ENCODE data around the gene RHPN2.
"Not testable (repeated sequence)": the region's sequence is repeated elsewhere in the genome, so short reads cannot be mapped to it uniquely, and the experiment has no call there.

Gene RHPN2

GRCh38 chr19:33066543-33066942 lies 1.9 kb upstream of the RHPN2 start:
- DNase-seq (ENCODE audit: low read depth, low spot score): no peak

- DNase-seq (ENCODE audit: low read depth, low spot score): no peak
These were observed 263 bp downstream of the RHPN2 start for GRCh38 chr19:33064458-33064791.

GRCh38 chr19:33063753-33064457 lies 783 bp downstream of the RHPN2 start:
- no peak for DNase-seq (ENCODE audit: low read depth, low spot score)

GRCh38 chr19:33063356-33063752 lies 1.3 kb downstream of the RHPN2 start:
- DNase-seq (ENCODE audit: low read depth, low spot score): no peak

GRCh38 chr19:33062902-33063301 lies 1.8 kb downstream of the RHPN2 start:
- DNase-seq (ENCODE audit: low read depth, low spot score): no peak

- no peak for DNase-seq (ENCODE audit: low read depth, low spot score)
These were observed 4.1 kb downstream of the RHPN2 start for GRCh38 chr19:33060586-33060985.

- no peak for DNase-seq (ENCODE audit: low read depth, low spot score)
These were observed 9.0 kb downstream of the RHPN2 start for GRCh38 chr19:33055718-33056117.

- DNase-seq (ENCODE audit: low read depth, low spot score): no peak
These were observed 10.1 kb downstream of the RHPN2 start for GRCh38 chr19:33054623-33055022.

- no peak for DNase-seq (ENCODE audit: low read depth, low spot score)
These were observed 12.2 kb downstream of the RHPN2 start for GRCh38 chr19:33052352-33052972.

GRCh38 chr19:33050110-33050509 lies 14.6 kb downstream of the RHPN2 start:
- DNase-seq (ENCODE audit: low read depth, low spot score): no peak

- no peak for DNase-seq (ENCODE audit: low read depth, low spot score)
These were observed 15.6 kb downstream of the RHPN2 start for GRCh38 chr19:33048806-33049676.

- DNase-seq (ENCODE audit: low read depth, low spot score): no peak
These were observed 17.3 kb downstream of the RHPN2 start for GRCh38 chr19:33047422-33047821.

- not testable (repeated sequence) for DNase-seq (ENCODE audit: low read depth, low spot score)
These were observed 22.9 kb downstream of the RHPN2 start for GRCh38 chr19:33041828-33042160.

GRCh38 chr19:33040994-33041827 lies 23.5 kb downstream of the RHPN2 start:
- DNase-seq (ENCODE audit: low read depth, low spot score): no peak

GRCh38 chr19:33039815-33040214 lies 24.9 kb downstream of the RHPN2 start:
- DNase-seq (ENCODE audit: low read depth, low spot score): no peak

- DNase-seq (ENCODE audit: low read depth, low spot score): no peak
These were observed 25.5 kb downstream of the RHPN2 start for GRCh38 chr19:33039108-33039599.

GRCh38 chr19:33037168-33038025 lies 27.3 kb downstream of the RHPN2 start:
- not testable (repeated sequence) for DNase-seq (ENCODE audit: low read depth, low spot score)

- not testable (repeated sequence) for DNase-seq (ENCODE audit: low read depth, low spot score)
These were observed 28.1 kb downstream of the RHPN2 start for GRCh38 chr19:33036370-33037167.

GRCh38 chr19:33035461-33035860 lies 29.2 kb downstream of the RHPN2 start:
- no peak for DNase-seq (ENCODE audit: low read depth, low spot score)

Measured in activated naive CD8-positive, alpha-beta T cell treated with anti-CD3 and anti-CD28 coated beads, Interleukin-2, amount 50 U/mL, for 16 hours (primary cell).